Stimulated activated CD4-positive, alpha-beta T cell treated with anti-CD3 and anti-CD28 coated beads, Interleukin-1b, Interleukin-23, amount 100 ng/mL, for 4 hours (primary cell): ENCODE measurements around the gene RHOF.
A peak's percentile ranks its signal among the peaks of the same experiment; 100 is the strongest.
"Not testable (repeated sequence)": the region's sequence is repeated elsewhere in the genome, so short reads cannot be mapped to it uniquely, and the experiment has no call there.

ENCODE experiments used
- DNase-seq, 2 donors: peaks; one replicate each; pipeline ENCODE4 v3.0.0-alpha.2; 2020; ENCODE audit warnings: low read depth in 2 of 2

Gene RHOF

DNA sequence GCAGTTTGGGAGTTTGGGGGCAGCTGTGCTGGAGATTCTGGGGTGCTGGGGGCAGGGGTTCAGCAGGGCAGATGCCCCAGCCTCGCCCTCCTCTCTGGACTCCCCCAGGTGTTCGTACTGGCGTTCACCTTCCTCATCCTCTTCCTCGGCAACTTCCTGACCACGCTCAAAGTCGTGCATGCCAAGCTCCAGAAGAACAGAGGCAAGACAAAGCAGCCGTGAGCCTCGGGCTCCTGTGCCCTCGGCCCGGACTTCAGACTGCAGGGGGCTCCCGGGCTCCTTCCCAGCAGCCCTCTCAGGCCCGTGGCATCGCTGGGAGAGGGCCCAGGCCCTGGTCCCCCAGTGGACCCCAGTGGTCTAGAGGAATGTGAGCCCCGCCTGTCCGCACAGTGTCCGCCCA lies 18.0 kb downstream of the RHOF start:
- no peak for DNase-seq

GRCh38 chr12:121774968-121775474 lies 18.5 kb downstream of the RHOF start:
- no peak for DNase-seq

- DNase-seq, result peak; percentile 66 to 69
Observed at GRCh38 chr12:121773011-121773777, 20.3 kb downstream of the RHOF start.

DNA sequence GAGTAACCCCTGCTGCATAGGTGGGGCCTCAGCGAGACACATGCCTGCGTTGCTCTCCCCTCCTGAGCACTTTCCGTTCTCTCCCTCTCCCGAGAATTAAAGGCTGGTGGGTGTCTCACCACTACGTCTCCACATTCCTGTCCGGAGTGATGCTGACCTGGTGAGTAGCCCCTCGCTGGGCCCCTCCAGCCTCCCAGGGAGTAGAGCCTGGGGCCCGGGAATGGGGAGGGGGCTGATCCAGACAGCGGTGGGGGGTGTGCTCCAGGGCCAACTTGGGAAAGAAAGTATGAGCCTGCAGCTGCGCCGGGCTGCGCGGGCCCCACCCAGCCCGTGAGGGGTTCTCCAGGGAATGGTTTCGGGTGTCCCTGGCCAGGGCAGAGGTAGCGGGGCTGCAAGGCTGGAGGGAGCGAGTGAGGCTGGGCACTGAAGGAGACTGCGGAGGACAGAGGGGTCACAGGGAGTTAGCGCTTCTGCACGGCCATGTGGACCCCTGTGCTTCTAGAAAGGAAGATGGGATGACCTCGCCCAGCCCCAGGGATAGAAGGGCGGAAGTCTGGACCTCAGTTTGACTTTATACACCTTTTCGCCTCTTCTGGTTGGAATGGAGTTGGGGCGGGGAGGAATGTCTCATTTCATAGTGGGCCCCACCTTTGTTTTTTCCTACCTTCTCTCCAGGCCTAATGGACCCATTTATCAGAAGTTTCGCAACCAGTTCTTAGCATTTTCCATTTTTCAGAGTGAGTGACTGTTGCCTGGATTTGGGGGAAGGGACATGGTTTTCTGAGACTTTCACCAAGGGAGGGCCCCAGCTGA lies 22.5 kb downstream of the RHOF start:
- no peak for DNase-seq

GRCh38 chr12:121770388-121770787 lies 23.1 kb downstream of the RHOF start:
- no peak for DNase-seq

GRCh38 chr12:121769831-121770301 lies 23.6 kb downstream of the RHOF start:
- DNase-seq, result no peak

DNA sequence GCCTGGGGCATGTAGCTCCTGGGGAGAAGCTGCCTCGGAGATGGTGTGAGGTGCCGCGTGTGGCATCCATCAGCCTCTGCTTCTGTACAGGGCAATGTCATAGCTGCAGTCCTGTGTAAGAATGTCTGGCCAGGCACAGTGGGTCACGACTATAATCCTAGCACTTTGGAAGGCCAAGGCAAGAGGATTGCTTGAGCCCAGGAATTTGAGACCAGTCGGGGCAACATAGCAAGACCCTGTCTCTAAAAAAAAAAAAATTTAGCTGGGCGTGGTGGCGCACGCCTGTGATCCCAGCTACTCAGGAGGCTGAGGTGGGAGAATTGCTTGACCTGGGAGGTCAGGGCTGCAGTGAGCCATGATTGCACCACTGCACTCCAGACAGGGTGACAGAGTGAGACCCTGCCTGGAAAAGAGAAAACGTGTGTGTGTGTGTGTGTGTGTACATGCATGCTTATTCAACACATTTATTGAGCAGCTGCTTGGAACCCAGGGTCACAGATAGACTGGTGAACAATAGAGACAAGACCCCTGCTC lies 24.1 kb downstream of the RHOF start:
- DNase-seq, result no peak

- no peak for DNase-seq
Observed at GRCh38 chr12:121767525-121768016, 25.9 kb downstream of the RHOF start.

DNA sequence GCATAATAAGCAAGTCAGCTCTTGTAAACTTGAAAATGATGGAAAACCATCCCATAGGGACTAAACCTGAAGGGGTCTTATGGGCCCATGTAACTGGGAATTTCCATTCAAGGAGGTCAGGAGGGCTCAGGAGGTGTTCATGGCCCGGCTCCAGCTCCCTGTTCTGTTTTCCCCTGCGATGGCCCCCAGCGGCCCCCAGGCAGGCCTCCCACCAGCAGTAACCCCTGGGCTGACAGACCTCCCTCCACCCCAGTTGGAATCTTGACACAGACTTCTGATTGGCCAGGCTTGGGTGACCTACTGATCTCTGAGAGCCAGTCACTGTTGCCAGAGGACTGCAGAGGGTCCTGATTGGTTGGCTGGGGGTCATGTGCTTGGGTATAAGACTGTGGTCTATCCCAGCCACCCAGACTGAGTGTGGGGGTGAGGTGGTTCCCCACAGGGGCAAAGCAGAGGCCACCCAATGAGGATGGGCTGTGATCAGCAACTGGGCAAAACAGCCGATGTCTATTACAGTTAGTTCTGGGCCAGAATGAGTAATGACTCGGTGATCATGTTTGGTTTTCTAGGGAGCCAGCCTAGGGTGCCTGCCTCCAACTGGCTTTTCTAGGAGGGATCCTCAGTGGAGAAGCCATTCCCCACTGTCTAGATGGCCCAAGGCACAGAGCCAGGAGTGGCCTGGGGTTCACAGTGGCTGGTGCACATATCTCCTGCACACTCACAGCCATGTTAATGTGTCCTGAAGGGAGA lies 27.0 kb downstream of the RHOF start:
- no peak for DNase-seq

GRCh38 chr12:121765573-121765972 lies 27.9 kb downstream of the RHOF start:
- no peak for DNase-seq

- no peak for DNase-seq
Observed at GRCh38 chr12:121764808-121765207, 28.7 kb downstream of the RHOF start.

GRCh38 chr12:121762269-121762668 lies 31.2 kb downstream of the RHOF start:
- DNase-seq, result no peak

DNA sequence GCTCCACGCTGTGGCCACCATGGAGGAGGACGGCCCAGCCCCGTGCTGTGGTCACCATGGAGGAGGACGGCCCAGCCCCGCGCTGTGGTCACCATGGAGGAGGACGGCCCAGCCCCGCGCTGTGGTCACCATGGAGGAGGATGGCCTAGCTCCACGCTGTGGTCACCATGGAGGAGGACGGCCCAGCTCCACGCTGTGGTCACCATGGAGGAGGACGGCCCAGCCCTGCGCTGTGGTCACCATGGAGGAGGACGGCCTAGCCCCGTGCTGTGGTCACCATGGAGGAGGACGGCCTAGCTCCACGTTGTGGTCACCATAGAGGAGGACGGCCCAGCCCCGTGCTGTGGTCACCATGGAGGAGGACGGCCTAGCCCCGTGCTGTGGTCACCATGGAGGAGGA lies 35.0 kb downstream of the RHOF start:
- not testable (repeated sequence) for DNase-seq

DNA sequence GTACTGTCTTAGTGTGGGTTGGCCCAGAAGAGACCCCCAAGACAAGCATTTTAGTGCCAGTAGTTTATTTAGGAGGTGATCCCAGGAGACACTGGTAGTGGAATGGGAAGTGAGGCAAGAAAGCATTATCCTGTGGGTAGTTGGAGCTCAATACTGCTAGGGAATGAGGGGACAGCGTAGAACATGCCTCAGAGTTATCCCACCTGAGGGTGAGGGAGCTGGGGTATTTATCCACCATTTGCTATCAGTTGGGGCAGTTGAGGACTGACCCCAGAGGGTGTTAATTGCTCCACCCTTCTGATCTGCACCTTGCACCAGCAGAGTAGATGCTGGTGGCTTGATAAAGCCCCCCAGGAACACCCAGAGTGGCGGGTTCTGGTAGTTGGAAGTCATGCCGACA lies 37.9 kb downstream of the RHOF start:
- DNase-seq, result no peak

DNA sequence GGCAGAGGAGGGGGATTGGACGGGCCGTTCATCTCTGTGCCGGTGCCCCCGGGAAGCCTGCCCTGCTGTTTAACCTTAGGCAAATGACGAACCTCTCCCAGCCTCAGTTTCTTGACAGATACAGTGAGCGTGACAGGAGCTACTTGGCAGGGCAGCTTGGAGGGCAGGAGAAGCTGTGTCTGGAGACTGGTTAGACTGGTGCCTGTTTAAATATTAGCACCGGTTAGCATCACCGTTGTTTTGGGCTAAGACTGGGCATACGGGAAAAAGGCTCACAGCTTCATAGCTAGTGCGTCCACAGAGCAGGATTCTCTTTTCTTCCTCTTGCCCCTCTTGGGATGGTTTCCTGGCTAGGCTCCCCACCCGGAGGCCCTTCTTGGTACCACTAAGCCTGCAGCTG lies 38.7 kb downstream of the RHOF start:
- DNase-seq, result no peak

DNA sequence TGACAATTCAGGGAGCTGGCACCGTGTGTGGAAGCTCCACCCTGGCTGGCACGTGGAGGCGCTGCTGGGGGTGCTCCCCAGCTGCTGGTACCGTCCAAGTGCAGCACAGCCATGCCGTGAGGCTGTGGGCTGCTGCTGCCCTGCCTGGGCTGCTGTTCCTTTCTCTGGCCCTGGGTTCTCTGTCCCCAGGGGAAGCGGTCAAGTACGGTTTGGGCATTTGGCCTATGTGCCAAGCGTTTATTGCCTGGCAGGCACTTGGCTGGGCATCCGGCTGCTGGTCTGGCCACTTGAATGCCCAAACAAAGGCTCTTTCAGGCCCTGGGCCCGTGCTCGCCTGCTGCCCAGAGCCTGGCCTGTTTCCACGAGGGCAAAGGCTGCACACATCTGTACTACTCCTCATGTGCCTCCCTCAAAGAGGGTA lies 39.6 kb downstream of the RHOF start:
- no peak for DNase-seq

GRCh38 chr12:121751749-121752351 lies 41.6 kb downstream of the RHOF start:
- no peak for DNase-seq

DNA sequence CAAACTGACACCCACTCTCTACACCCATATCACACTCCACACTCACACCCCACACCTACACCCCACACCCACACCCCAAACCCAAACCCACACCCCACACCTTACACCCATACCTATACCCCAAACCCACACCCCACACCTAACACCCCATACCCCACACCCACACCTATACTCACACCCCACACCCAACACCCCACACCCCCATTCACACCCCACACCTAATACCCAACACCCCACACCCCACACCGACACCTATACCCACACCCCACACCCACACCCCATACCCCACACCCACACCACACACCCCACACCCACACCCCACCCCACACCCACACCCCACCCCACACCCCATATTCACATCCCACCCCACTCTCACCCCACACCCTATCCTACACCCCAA lies 42.5 kb downstream of the RHOF start:
- no peak for DNase-seq

DNA sequence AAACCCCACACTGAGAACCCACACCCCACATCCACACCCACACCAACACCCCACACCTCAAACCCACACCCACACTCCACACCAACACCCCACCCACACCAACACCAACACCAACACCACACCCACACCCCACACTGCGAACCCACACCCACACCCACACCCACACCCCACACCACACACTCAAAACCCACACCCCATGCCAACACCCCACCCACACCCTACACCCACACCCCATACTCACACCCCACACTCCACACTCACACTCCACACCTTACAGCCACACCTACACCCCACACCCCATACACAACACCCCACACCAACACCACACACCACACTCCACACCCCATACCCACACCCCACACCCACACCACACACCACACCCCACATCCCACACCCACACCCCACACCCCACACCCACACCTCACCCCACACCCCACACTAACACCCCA lies 43.0 kb downstream of the RHOF start:
- DNase-seq, result peak in 1 of 2 donors; percentile 10

GRCh38 chr12:121749267-121749666 lies 44.2 kb downstream of the RHOF start:
- no peak for DNase-seq
